Breast epithelium (tissue), 3 donors: ENCODE measurements around the gene LIPT2.

Experiments
- POLR2A ChIP-seq: fragments of 450-650 bp; IDR thresholded peaks from one replicate; pipeline ENCODE4 v1.6.1; 2016; ENCODE audit warnings: antibody characterized with exemption, mild to moderate bottlenecking, moderate library complexity
- POLR2AphosphoS5 ChIP-seq, 3 donors: sonication (generic); formaldehyde crosslinking; IDR thresholded peaks; one replicate each; pipeline ENCODE4 v1.6.1; 2017; ENCODE audit warnings: antibody characterized with exemption in 3 of 3
- TF ChIP-seq, protein P1 (sequence below), 3 donors: fragments of 450-650 bp; IDR thresholded peaks; one replicate each; pipeline ENCODE4 v1.5.1; 2016 to 2017; ENCODE audit warnings: antibody characterized with exemption in 3 of 3, mild to moderate bottlenecking in 3 of 3, moderate library complexity in 3 of 3

GRCh38 chr11:74479732-74480123 is 13.8 kb downstream of the LIPT2 start:
- TF ChIP-seq, protein P1, sequence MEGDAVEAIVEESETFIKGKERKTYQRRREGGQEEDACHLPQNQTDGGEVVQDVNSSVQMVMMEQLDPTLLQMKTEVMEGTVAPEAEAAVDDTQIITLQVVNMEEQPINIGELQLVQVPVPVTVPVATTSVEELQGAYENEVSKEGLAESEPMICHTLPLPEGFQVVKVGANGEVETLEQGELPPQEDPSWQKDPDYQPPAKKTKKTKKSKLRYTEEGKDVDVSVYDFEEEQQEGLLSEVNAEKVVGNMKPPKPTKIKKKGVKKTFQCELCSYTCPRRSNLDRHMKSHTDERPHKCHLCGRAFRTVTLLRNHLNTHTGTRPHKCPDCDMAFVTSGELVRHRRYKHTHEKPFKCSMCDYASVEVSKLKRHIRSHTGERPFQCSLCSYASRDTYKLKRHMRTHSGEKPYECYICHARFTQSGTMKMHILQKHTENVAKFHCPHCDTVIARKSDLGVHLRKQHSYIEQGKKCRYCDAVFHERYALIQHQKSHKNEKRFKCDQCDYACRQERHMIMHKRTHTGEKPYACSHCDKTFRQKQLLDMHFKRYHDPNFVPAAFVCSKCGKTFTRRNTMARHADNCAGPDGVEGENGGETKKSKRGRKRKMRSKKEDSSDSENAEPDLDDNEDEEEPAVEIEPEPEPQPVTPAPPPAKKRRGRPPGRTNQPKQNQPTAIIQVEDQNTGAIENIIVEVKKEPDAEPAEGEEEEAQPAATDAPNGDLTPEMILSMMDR (IDR thresholded peaks at IDR 0.05) = no peak
- no peak for TF ChIP-seq POLR2AphosphoS5 (IDR thresholded peaks at IDR 0.05)
- TF ChIP-seq POLR2A = no peak
